ENCODE data around the gene PCDHB2.
"Not testable (repeated sequence)": the region's sequence is repeated elsewhere in the genome, so short reads cannot be mapped to it uniquely, and the experiment has no call there.

PCDHB2 gene

DNA sequence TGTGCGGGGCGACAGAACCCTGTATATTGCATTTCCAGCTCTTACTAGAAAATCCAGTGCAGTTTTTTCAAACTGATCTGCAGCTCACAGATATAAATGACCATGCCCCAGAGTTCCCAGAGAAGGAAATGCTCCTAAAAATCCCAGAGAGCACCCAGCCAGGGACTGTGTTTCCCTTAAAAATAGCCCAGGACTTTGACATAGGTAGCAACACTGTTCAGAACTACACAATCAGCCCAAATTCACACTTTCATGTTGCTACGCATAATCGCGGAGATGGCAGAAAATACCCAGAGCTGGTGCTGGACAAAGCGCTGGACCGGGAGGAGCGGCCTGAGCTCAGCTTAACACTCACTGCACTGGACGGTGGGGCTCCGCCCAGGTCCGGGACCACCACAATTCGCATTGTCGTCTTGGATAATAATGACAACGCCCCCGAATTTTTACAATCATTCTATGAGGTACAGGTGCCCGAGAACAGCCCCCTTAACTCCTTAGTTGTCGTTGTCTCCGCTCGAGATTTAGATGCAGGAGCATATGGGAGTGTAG, 41.4 kb downstream of the PCDHB2 start:
- no peak for DNase-seq (ENCODE audit: low spot score)

GRCh38 chr5:141137346-141137745, 42.9 kb downstream of the PCDHB2 start:
- not testable (repeated sequence) for DNase-seq (ENCODE audit: low spot score)
